AG04450 (cell line): Measurements from ENCODE around the gene SEPTIN11. TPM values are rescaled to one million over a fixed set of nuclear protein-coding genes. Genes with fewer than 3 reads are reported as not detected.

Source experiments
- CTCF ChIA-PET: fragments of 300-600, 350-600 bp; formaldehyde crosslinking; extraction: SDS; loops from one replicate; lab custom pipeline; 2022; ENCODE audit warnings: antibody characterized with exemption, inconsistent platforms; lab: Charles Lee
- POLR2A ChIA-PET: fragments of 350-600 bp; formaldehyde crosslinking; extraction: SDS; loops from one replicate; lab custom pipeline; 2021; ENCODE audit warnings: antibody characterized with exemption, inconsistent platforms; lab: Yijun Ruan, JAX
- DNase-seq: peaks from one replicate; pipeline ENCODE4 v3.0.0-alpha.2; 2011; ENCODE audit warnings: low read depth, low spot score
- H3K27ac ChIP-seq: one replicate; pipeline ENCODE4 v1.5.1; 2012; ENCODE audit warnings: low read depth, low read length, control low read depth
- H3K27me3 ChIP-seq: one replicate; pipeline ENCODE4 v1.6.0; 2012; ENCODE audit warnings: low read length; ENCODE audit not compliant: control insufficient read depth, insufficient read depth
- H3K4me3 ChIP-seq: 2 replicates; pipeline ENCODE4 v1.5.1; 2011; ENCODE audit warnings: mild to moderate bottlenecking, low read depth, low read length, control low read depth
- H3K9me3 ChIP-seq: 2 replicates; pipeline ENCODE4 v1.5.1; 2012; ENCODE audit warnings: low read length; ENCODE audit not compliant: control insufficient read depth, insufficient read depth
- CTCF ChIP-seq: IDR thresholded peaks from 2 replicates; pipeline ENCODE4 v1.5.1; 2011; ENCODE audit warnings: low read depth, low read length, control low read depth, inconsistent platforms
- polyA plus RNA-seq: library from polyadenylated mRNA; depleted of rRNA; stranded (reverse); fragments of >200 nt; gene quantifications from 2 replicates; pipeline ENCODE4 v1.2.3, GENCODE V29; 2011

Gene SEPTIN11
- polyA plus RNA-seq, 1 experiment, result 728 TPM

- H3K4me3 ChIP-seq, result no peak overlapping the region
- no peak overlapping the region for H3K27ac ChIP-seq
- ChIA-PET POLR2A (no interaction called here), CTCF (no interaction called here)
- peaks cover 4% of the 10 kb centered on the region; the same call in 1 of the 2 replicates for H3K9me3 ChIP-seq
- no peak for DNase-seq
- no peaks in the 10 kb centered on the region for H3K27me3 ChIP-seq
- no peak for TF ChIP-seq CTCF
These were observed 39.8 kb upstream of the SEPTIN11 start for GRCh38 chr4:76909711-76910110.

GRCh38 chr4:76920715-76921114, 28.8 kb upstream of the SEPTIN11 start:
- ChIA-PET CTCF (no interaction called here), POLR2A (no interaction called here)
- Histone ChIP-seq H3K4me3 (no peak overlapping the region), H3K27me3 (no peaks in the 10 kb centered on the region), H3K27ac (no peak overlapping the region), H3K9me3 (no peaks in the 10 kb centered on the region)
- TF ChIP-seq CTCF, result no peak
- DNase-seq, result no peak

- TF ChIP-seq CTCF, result no peak
- Histone ChIP-seq H3K27me3 (no peaks in the 10 kb centered on the region), H3K27ac (no peak overlapping the region), H3K4me3 (no peak overlapping the region), H3K9me3 (no peaks in the 10 kb centered on the region)
- ChIA-PET POLR2A (no interaction called here), CTCF (no interaction called here)
- no peak for DNase-seq
These were observed 25.8 kb upstream of the SEPTIN11 start for GRCh38 chr4:76923619-76924357.

GRCh38 chr4:76926841-76927240, 22.7 kb upstream of the SEPTIN11 start:
- TF ChIP-seq CTCF, result no peak
- Histone ChIP-seq H3K4me3 (no peak overlapping the region), H3K27ac (no peak overlapping the region), H3K9me3 (no peaks in the 10 kb centered on the region), H3K27me3 (no peaks in the 10 kb centered on the region)
- ChIA-PET CTCF (no interaction called here), POLR2A (no interaction called here)
- DNase-seq, result no peak

- ChIA-PET CTCF (no interaction called here), POLR2A (no interaction called here)
- Histone ChIP-seq H3K27ac (no peak overlapping the region), H3K4me3 (no peak overlapping the region), H3K27me3 (no peaks in the 10 kb centered on the region), H3K9me3 (no peaks in the 10 kb centered on the region)
- DNase-seq, result no peak
- no peak for TF ChIP-seq CTCF
These were observed 18.9 kb upstream of the SEPTIN11 start for GRCh38 chr4:76930685-76931084.
